Measurements from ENCODE around the gene B4GALNT4. TPM values are rescaled to one million over a fixed set of nuclear protein-coding genes. Genes with fewer than 3 reads are reported as not detected.

B4GALNT4 gene
- total RNA-seq, 1 donor from 2014 or later = 1.9 TPM

GRCh38 chr11:426851-427250 is 57.6 kb downstream of the B4GALNT4 start:
- no peaks in the 10 kb centered on the region for H3K36me3 ChIP-seq
- ATAC-seq = no peak
- no peaks in the 10 kb centered on the region for H3K9me3 ChIP-seq
- H3K27ac ChIP-seq = no peak overlapping the region
- no peaks in the 10 kb centered on the region for H3K27me3 ChIP-seq
- H3K4me1 ChIP-seq = no peaks in the 10 kb centered on the region
- DNase-seq = no peak
- intact Hi-C loops (cut with DNase I) = no loop called here
- no peak for TF ChIP-seq CTCF (IDR thresholded peaks at IDR 0.05)
- H3K4me3 ChIP-seq = no peak overlapping the region

GRCh38 chr11:428295-428694 is 59.0 kb downstream of the B4GALNT4 start:
- Histone ChIP-seq H3K9me3 (no peaks in the 10 kb centered on the region), H3K36me3 (no peaks in the 10 kb centered on the region), H3K27ac (no peak overlapping the region), H3K4me1 (no peaks in the 10 kb centered on the region), H3K4me3 (no peak overlapping the region), H3K27me3 (no peaks in the 10 kb centered on the region)
- DNase-seq = no peak
- TF ChIP-seq CTCF (IDR thresholded peaks at IDR 0.05) = no peak
- ATAC-seq = peak; percentile 10
- intact Hi-C loops (cut with DNase I) = no loop called here

GRCh38 chr11:429391-429790 is 60.1 kb downstream of the B4GALNT4 start:
- Histone ChIP-seq H3K27ac (no peak overlapping the region), H3K36me3 (no peaks in the 10 kb centered on the region), H3K4me3 (no peak overlapping the region), H3K27me3 (no peaks in the 10 kb centered on the region), H3K9me3 (no peaks in the 10 kb centered on the region), H3K4me1 (no peaks in the 10 kb centered on the region)
- no peak for TF ChIP-seq CTCF (IDR thresholded peaks at IDR 0.05)
- DNase-seq (no peak), ATAC-seq (no peak)
- intact Hi-C loops (cut with DNase I) = no loop called here

GRCh38 chr11:429931-430456 is 60.7 kb downstream of the B4GALNT4 start:
- H3K36me3 ChIP-seq = no peaks in the 10 kb centered on the region
- no peak overlapping the region for H3K4me3 ChIP-seq
- H3K27me3 ChIP-seq = no peaks in the 10 kb centered on the region
- intact Hi-C loops (cut with DNase I) = no loop called here
- H3K27ac ChIP-seq = no peak overlapping the region
- no peaks in the 10 kb centered on the region for H3K9me3 ChIP-seq
- no peak for ATAC-seq
- no peak for DNase-seq
- TF ChIP-seq CTCF (IDR thresholded peaks at IDR 0.05) = no peak
- H3K4me1 ChIP-seq = no peaks in the 10 kb centered on the region

Other genes with a start within 250 kb of the B4GALNT4 start
- not detected for gene SCGB1C1, start 176.4 kb upstream of the B4GALNT4 start, total RNA-seq
- gene BET1L, start 162.1 kb upstream of the B4GALNT4 start, total RNA-seq = 57.9 TPM
- 91.8 TPM for gene RIC8A, start 161.8 kb upstream of the B4GALNT4 start, total RNA-seq
- gene SIRT3, start 133.2 kb upstream of the B4GALNT4 start, total RNA-seq = 15.7 TPM
- 89.9 TPM for gene PSMD13, start 132.5 kb upstream of the B4GALNT4 start, total RNA-seq
- gene NLRP6, start 91.1 kb upstream of the B4GALNT4 start, total RNA-seq = 1.7 TPM
- 105 TPM for gene PGGHG, start 80.4 kb upstream of the B4GALNT4 start, total RNA-seq
- not detected for gene IFITM5, start 70.0 kb upstream of the B4GALNT4 start, total RNA-seq
- 521 TPM for gene IFITM2, start 61.7 kb upstream of the B4GALNT4 start, total RNA-seq
- 128 TPM for gene IFITM1, start 55.5 kb upstream of the B4GALNT4 start, total RNA-seq
- gene IFITM3, start 48.6 kb upstream of the B4GALNT4 start, total RNA-seq = 692 TPM
- gene PKP3, start 24.7 kb downstream of the B4GALNT4 start, total RNA-seq = 40.4 TPM
- gene SIGIRR, start 45.5 kb downstream of the B4GALNT4 start, total RNA-seq = 80.9 TPM
- gene ANO9, start 72.5 kb downstream of the B4GALNT4 start, total RNA-seq = 22.4 TPM
- 31.1 TPM for gene PTDSS2, start 80.8 kb downstream of the B4GALNT4 start, total RNA-seq
- 245 TPM for gene RNH1, start 137.7 kb downstream of the B4GALNT4 start, total RNA-seq
- gene HRAS, start 166.1 kb downstream of the B4GALNT4 start, total RNA-seq = 55.5 TPM
- 3.2 TPM for gene LRRC56, start 168.0 kb downstream of the B4GALNT4 start, total RNA-seq
- 5.9 TPM for gene LMNTD2, start 191.2 kb downstream of the B4GALNT4 start, total RNA-seq
- 76.7 TPM for gene RASSF7, start 191.5 kb downstream of the B4GALNT4 start, total RNA-seq
- gene PHRF1, start 207.0 kb downstream of the B4GALNT4 start, total RNA-seq = 31.0 TPM
- gene IRF7, start 246.5 kb downstream of the B4GALNT4 start, total RNA-seq = 56.2 TPM